GM12801 (cell line): Measurements from ENCODE around the gene ZCCHC13.

Experiments used
- CTCF ChIP-seq: IDR thresholded peaks from one replicate; pipeline ENCODE4 v1.5.1; 2011; ENCODE audit warnings: control low read depth; ENCODE audit not compliant: insufficient read length; ENCODE audit errors: extremely low read depth

Gene ZCCHC13

GRCh38 chrX:74293343-74293946 lies 10.5 kb upstream of the ZCCHC13 start:
- no peak for TF ChIP-seq CTCF

GRCh38 chrX:74295101-74295500 lies 8.9 kb upstream of the ZCCHC13 start:
- TF ChIP-seq CTCF = no peak

- no peak for TF ChIP-seq CTCF
Observed at GRCh38 chrX:74297766-74298165, 6.2 kb upstream of the ZCCHC13 start.

GRCh38 chrX:74300869-74301268 lies 3.1 kb upstream of the ZCCHC13 start:
- TF ChIP-seq CTCF = no peak

- no peak for TF ChIP-seq CTCF
Observed at GRCh38 chrX:74318672-74319071, 14.7 kb downstream of the ZCCHC13 start.

DNA sequence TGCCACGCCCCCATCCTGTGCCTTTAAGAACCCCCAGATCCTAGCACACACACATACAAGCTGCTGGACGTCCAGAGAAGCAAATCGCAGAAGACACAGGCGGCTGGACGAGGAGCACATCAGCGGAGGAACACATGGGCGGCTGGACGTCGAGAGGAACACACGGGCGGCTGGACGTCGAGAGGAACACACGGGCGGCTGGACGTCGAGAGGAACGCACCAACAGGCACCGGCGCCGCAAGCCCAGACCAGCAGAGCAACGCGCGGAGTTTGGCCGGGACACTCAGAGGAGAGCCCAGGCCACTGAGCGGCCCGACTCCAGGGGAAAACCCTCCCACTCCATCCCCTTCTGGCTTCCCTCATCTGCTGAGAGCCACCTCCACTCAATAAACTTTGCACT lies 17.2 kb downstream of the ZCCHC13 start:
- TF ChIP-seq CTCF = no peak

DNA sequence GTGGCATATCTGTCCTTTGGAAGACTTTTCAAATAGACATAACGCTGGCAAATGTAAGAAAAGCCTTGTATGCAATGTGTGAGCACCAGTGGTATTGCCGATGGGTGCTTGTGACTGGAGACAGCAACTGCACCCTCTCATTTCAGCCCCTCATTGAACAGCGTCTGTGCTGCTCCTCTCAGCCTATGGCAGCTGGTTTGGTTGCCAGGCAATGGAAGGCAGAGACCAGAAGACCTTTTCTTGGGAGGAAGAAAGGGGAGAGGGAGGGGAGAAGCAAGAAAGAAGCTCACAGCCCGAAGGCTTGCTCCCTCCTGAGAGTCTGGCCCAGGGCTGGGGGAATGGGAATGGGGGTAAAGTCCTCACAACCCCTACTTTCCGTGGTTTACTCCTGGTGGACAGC lies 20.2 kb downstream of the ZCCHC13 start:
- TF ChIP-seq CTCF = no peak
